ENCODE measurements around the gene CPPED1. TPM values are rescaled to one million over a fixed set of nuclear protein-coding genes. Genes with fewer than 3 reads are reported as not detected.

The CPPED1 gene
- total RNA-seq, 1 donor from 2014 or later = 9.7 TPM

GRCh38 chr16:12658506-12658905 is 145.2 kb downstream of the CPPED1 start:
- no peaks in the 10 kb centered on the region for H3K27me3 ChIP-seq
- H3K79me2 ChIP-seq (ENCODE audit: low read depth) = no peaks in the 10 kb centered on the region
- H3K9ac ChIP-seq = no peak overlapping the region
- no peak overlapping the region for H3K27ac ChIP-seq
- no peak overlapping the region for H3K4me3 ChIP-seq
- TF ChIP-seq EZH2 (IDR thresholded peaks at IDR 0.05) = no peak
- no peak for TF ChIP-seq CTCF (IDR thresholded peaks at IDR 0.05)
- TF ChIP-seq EZH2phosphoT487 (IDR thresholded peaks at IDR 0.05) = no peak
- peaks cover 14% of the 10 kb centered on the region for H4K20me1 ChIP-seq (ENCODE audit: low read depth)
- H3F3A ChIP-seq (ENCODE audit: low read depth) = no peaks in the 10 kb centered on the region
- no peak overlapping the region for H2AFZ ChIP-seq (replicated peaks)
- H3K36me3 Mint-ChIP-seq = no peaks in the 10 kb centered on the region
- DNase-seq (ENCODE audit: low spot score) = no peak
- H3K36me3 ChIP-seq = no peaks in the 10 kb centered on the region
- no peak overlapping the region for H3K4me3 Mint-ChIP-seq
- no peak overlapping the region for H3K27ac Mint-ChIP-seq
- no peaks in the 10 kb centered on the region for H3K4me1 ChIP-seq
- H3K27me3 Mint-ChIP-seq (ENCODE audit: insufficient read depth, low read depth) = peaks cover 2% of the 10 kb centered on the region
- H3K4me2 ChIP-seq = no peak overlapping the region
- H3K9me3 ChIP-seq (ENCODE audit: low read depth) = no peaks in the 10 kb centered on the region
- H3K4me1 Mint-ChIP-seq = peaks cover 2% of the 10 kb centered on the region
- peaks cover 2% of the 10 kb centered on the region for H3K9me3 Mint-ChIP-seq

GRCh38 chr16:12655537-12655936 is 148.2 kb downstream of the CPPED1 start:
- Mint-ChIP-seq H3K27me3 (ENCODE audit: insufficient read depth, low read depth) (peaks cover 4% of the 10 kb centered on the region), H3K27ac (peak overlapping the region; percentile 40), H3K4me1 (peaks cover 16% of the 10 kb centered on the region), H3K4me3 (no peak overlapping the region), H3K9me3 (peaks cover 2% of the 10 kb centered on the region), H3K36me3 (no peaks in the 10 kb centered on the region)
- Histone ChIP-seq H3K4me1 (peaks cover 13% of the 10 kb centered on the region), H2AFZ (replicated peaks) (no peak overlapping the region), H3F3A (ENCODE audit: low read depth) (peaks cover 15% of the 10 kb centered on the region), H3K4me3 (no peak overlapping the region), H3K9ac (no peak overlapping the region), H4K20me1 (ENCODE audit: low read depth) (peaks cover 8% of the 10 kb centered on the region), H3K27ac (no peak overlapping the region), H3K27me3 (no peaks in the 10 kb centered on the region), H3K79me2 (ENCODE audit: low read depth) (no peaks in the 10 kb centered on the region), H3K9me3 (ENCODE audit: low read depth) (no peaks in the 10 kb centered on the region), H3K36me3 (no peaks in the 10 kb centered on the region), H3K4me2 (no peak overlapping the region)
- no peak for DNase-seq (ENCODE audit: low spot score)
- TF ChIP-seq EZH2phosphoT487 (IDR thresholded peaks at IDR 0.05) (no peak), EZH2 (IDR thresholded peaks at IDR 0.05) (no peak), CTCF (IDR thresholded peaks at IDR 0.05) (no peak)

- H3K9ac ChIP-seq = no peak overlapping the region
- no peak overlapping the region for H3K4me2 ChIP-seq
- peaks cover 17% of the 10 kb centered on the region for H3K4me1 Mint-ChIP-seq
- H3K79me2 ChIP-seq (ENCODE audit: low read depth) = no peaks in the 10 kb centered on the region
- no peak overlapping the region for H3K4me3 Mint-ChIP-seq
- H3K4me1 ChIP-seq = peaks cover 13% of the 10 kb centered on the region
- H3K27me3 ChIP-seq = no peaks in the 10 kb centered on the region
- peaks cover 2% of the 10 kb centered on the region for H3K9me3 Mint-ChIP-seq
- no peaks in the 10 kb centered on the region for H3K9me3 ChIP-seq (ENCODE audit: low read depth)
- H3K27ac ChIP-seq = no peak overlapping the region
- TF ChIP-seq EZH2 (IDR thresholded peaks at IDR 0.05) (no peak), CTCF (IDR thresholded peaks at IDR 0.05) (no peak), EZH2phosphoT487 (IDR thresholded peaks at IDR 0.05) (no peak)
- peaks cover 15% of the 10 kb centered on the region for H3F3A ChIP-seq (ENCODE audit: low read depth)
- no peaks in the 10 kb centered on the region for H3K36me3 ChIP-seq
- peaks cover 8% of the 10 kb centered on the region for H4K20me1 ChIP-seq (ENCODE audit: low read depth)
- no peaks in the 10 kb centered on the region for H3K36me3 Mint-ChIP-seq
- no peak overlapping the region for H3K27ac Mint-ChIP-seq
- peaks cover 5% of the 10 kb centered on the region for H3K27me3 Mint-ChIP-seq (ENCODE audit: insufficient read depth, low read depth)
- no peak overlapping the region for H3K4me3 ChIP-seq
- H2AFZ ChIP-seq (replicated peaks) = no peak overlapping the region
- no peak for DNase-seq (ENCODE audit: low spot score)
Measured at GRCh38 chr16:12653820-12654392, 149.8 kb downstream of the CPPED1 start.
